Left lung (tissue), 10 donors: Measurements from ENCODE around the gene MRGPRF. TPM values are rescaled to one million over a fixed set of nuclear protein-coding genes. Genes with fewer than 3 reads are reported as not detected.
A peak's percentile ranks its signal among the peaks of the same experiment; 100 is the strongest.

Experiments
- ATAC-seq: fragments of 200-7000 bp; cut with Tn5 transposase; one replicate; pipeline ENCODE4 v1.9.1; 2020; ENCODE audit warnings: moderate library complexity
- DNase-seq, 4 donors: peaks; one replicate each; pipeline ENCODE4 v3.0.0-alpha.2; 2013 to 2020
- H3K27ac ChIP-seq, 2 donors: fragments of 200-600 bp; sonication (generic) in 1 of 2; one replicate each; pipeline versions ENCODE4 v1.5.0 to v1.8.0; 2020 to 2021
- H3K27me3 ChIP-seq, 2 donors: fragments of 200-600 bp; sonication (generic) in 1 of 2; one replicate each; pipeline versions ENCODE4 v1.5.0 to v1.8.0; 2020 to 2021
- H3K36me3 ChIP-seq, 2 donors: fragments of 200-600 bp; sonication (generic) in 1 of 2; one replicate each; pipeline versions ENCODE4 v1.5.0 to v1.8.0; 2020 to 2021
- H3K4me1 ChIP-seq, 2 donors: fragments of 200-600 bp; one replicate each; pipeline ENCODE4 v1.8.0; 2021
- H3K4me3 ChIP-seq, 2 donors: fragments of 200-600 bp; sonication (generic) in 1 of 2; one replicate each; pipeline versions ENCODE4 v1.5.0 to v1.8.0; 2020 to 2021; ENCODE audit warnings: mild to moderate bottlenecking in 1 of 2
- H3K9me3 ChIP-seq, 2 donors: fragments of 200-600 bp; sonication (generic) in 1 of 2; one replicate each; pipeline versions ENCODE4 v1.5.0 to v1.8.0; 2020 to 2021
- intact Hi-C, 2 donors: fragments of 100-400 bp; cut with DNase I; formaldehyde crosslinking; loops; one replicate each; pipeline versions ENCODE4 v1.11.2 to v1.14.2; 2022
- polyA plus RNA-seq, 6 donors: library from polyadenylated mRNA; unstranded; fragments of 120-200 nt; gene quantifications; one replicate each; pipeline ENCODE4 v1.2.1, GENCODE V29; 2013; ENCODE audit not compliant: insufficient read length in 6 of 6
- total RNA-seq, 2 donors: library from RNA; stranded (reverse); fragmentation: NEBNext Ultra II Directional; extraction: Animal tissue kit (Norgen Biotek cat#: 25700); gene quantifications; one replicate each; pipeline ENCODE4 v1.2.1, GENCODE V29; 2021
- TF ChIP-seq, protein P1 (sequence below), 2 donors: fragments of 200-600 bp; sonication (generic) in 1 of 2; IDR thresholded peaks; one replicate each; pipeline versions ENCODE4 v1.5.0 to v1.8.0; 2021; ENCODE audit warnings: antibody characterized with exemption in 2 of 2
- donor health status: DM: no; HTN: yes; CAD: no.
- donor health status: DM: no; HTN: no; CAD: no.

The MRGPRF gene
- total and polyA plus RNA-seq, 8 donors = 4.2 to 22.6 (median 6.2) TPM

DNA sequence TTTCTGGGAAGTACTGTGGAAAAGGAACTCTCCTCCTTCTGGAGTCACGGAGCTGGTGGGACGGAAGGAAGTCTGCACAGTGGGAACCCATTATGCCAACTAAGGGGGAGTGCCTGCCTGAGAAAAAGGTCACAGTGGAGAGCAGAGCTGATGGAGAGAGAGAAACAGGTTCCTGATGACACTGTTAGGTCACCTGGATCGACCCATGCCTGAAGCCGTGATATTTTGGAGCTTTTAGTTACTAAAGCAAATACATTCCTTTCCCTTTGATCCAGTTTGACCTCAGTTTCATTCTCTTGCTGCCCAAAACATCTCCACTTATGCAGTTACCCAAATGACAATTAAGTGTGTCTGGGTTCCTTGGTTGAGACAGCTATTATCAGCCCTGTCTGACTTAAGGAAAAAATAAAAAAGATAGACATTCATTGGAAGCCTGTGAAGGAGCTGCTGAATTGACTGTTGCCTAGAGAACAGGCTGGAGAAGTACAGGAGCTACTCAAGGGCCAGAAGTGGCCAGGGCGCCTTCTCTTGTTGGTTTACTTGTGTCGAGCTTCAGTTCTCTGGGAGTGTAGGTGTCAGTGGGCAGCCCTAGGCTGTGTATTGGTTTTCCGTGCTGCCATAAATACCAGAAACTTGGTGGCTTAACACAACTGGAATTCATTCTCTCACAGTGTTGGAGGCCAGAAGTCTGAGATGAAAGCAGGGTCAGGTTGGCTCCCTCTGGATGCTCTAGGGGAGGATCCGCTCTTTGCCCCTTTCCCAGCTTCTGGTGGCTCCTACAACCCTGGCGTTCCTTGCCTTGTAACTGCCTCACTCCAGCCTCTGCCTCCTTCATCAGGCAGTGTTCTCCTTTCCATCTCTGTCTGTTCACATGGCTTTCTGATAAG lies 45.9 kb downstream of the MRGPRF start:
- Histone ChIP-seq H3K36me3 (no peaks in the 10 kb centered on the region), H3K4me1 (no peaks in the 10 kb centered on the region), H3K9me3 (no peaks in the 10 kb centered on the region), H3K27me3 (peaks cover 0 to 33% of the 10 kb centered on the region in 2 donors), H3K27ac (no peak overlapping the region), H3K4me3 (no peak overlapping the region)
- peak in 1 of 4 donors; percentile 4 for DNase-seq
- TF ChIP-seq, protein P1, sequence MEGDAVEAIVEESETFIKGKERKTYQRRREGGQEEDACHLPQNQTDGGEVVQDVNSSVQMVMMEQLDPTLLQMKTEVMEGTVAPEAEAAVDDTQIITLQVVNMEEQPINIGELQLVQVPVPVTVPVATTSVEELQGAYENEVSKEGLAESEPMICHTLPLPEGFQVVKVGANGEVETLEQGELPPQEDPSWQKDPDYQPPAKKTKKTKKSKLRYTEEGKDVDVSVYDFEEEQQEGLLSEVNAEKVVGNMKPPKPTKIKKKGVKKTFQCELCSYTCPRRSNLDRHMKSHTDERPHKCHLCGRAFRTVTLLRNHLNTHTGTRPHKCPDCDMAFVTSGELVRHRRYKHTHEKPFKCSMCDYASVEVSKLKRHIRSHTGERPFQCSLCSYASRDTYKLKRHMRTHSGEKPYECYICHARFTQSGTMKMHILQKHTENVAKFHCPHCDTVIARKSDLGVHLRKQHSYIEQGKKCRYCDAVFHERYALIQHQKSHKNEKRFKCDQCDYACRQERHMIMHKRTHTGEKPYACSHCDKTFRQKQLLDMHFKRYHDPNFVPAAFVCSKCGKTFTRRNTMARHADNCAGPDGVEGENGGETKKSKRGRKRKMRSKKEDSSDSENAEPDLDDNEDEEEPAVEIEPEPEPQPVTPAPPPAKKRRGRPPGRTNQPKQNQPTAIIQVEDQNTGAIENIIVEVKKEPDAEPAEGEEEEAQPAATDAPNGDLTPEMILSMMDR (IDR thresholded peaks at IDR 0.05) = no peak
- intact Hi-C loops = no loop called here
- ATAC-seq = no peak

DNA sequence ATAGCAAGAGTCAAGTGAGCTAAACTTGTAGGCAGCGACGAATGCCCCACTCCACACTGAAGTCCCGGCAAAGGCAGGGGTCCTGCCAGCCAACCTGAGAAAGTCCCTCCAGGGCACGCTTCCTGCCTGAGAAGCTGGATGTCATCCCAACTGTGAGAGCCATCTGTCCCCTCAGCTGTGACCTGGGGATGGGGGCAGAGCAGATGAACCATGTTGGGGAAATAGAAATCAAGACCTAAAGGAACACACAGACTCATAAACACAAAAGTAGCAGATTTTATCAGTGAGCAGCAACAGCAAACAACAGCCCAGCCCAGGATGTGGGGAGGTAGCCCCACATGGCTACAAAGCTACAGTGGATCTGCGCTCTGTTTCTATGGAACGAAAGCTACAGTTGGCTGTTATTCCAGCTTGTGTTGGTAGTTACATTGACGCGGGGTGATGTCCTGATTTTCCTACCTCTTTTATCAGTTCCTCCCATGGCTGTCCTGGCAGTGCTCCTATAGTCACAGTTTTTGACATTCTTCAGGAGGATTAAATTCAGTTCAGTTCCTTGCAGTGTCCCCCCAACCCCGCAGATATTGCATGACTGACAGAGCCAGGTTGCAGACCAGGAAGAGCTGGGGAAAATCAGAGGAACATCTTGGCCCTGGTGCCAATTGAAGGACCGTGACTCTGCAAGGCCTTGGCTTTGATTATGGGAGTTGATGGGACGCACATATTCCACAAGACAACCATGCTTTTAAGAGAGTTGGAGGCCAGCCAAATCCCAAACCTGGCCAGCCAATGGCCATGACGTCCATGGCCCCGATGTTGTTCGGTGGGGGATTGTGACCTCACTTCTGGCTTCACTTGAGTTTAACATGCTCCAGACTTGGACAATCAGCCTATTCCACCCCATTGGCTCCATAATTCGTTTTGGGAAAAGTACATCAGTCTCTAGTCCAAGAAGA lies 46.9 kb downstream of the MRGPRF start:
- Histone ChIP-seq H3K27ac (no peak overlapping the region), H3K27me3 (peaks cover 0 to 24% of the 10 kb centered on the region in 2 donors), H3K4me1 (no peaks in the 10 kb centered on the region), H3K36me3 (no peaks in the 10 kb centered on the region), H3K4me3 (no peak overlapping the region), H3K9me3 (no peaks in the 10 kb centered on the region)
- ATAC-seq (no peak), DNase-seq (peak in 1 of 4 donors; percentile 26)
- intact Hi-C loops = no loop called here
- TF ChIP-seq, protein P1 (IDR thresholded peaks at IDR 0.05) = no peak

DNA sequence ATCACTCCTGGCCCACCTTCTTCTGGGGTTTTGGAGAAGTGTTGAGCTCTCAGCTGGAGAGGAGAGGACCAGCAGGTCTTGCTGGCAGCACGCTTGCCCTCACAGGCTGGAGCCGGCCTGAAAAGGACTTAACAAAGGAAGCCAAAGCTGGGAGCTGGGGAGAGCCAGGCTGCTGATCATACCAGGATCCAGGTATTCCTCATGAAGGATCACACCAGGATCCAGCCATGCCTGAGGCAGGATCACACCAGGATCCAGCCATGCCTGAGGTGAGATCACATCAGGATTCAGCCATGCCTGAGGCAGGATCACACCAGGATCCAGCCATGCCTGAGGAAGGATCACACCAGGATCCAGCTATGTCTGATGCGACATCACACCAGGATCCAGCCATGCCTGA lies 49.3 kb downstream of the MRGPRF start:
- no peaks in the 10 kb centered on the region for H3K36me3 ChIP-seq
- intact Hi-C loops = no loop called here

DNA sequence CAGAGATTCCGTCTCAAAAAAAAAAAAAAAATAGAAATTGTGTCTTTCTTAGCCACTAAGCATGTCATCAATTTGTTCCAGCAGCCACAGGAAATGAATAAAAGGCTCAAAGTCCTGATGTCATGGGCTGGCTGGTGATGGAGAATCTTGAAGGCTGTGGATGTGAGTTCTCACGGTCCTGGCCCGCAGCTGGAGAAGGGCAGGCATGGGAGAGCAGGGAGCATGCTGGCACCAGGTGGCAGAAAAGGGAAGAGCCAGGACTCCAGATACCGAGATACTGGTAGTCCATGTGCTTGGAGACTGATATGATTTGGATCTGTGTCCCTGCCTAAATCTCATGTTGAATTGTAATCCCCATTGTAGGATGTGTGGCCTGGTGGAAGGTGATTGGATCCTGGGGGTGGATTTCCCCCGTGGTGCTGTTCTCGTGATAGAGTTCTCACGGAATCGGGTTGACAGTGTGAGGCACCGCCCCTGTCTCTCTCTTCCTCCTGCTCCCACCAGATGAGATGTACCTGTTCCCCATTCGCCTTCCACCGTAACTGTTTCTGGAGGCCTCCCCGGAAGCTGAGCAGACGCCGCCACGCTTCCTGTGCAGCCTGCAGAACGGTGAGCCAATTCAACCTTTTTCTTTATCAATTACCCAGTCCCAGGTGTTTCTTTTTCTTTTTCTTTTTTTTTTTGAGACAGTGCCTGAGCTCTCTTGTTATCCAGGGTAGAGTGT lies 50.4 kb downstream of the MRGPRF start:
- no peaks in the 10 kb centered on the region for H3K4me1 ChIP-seq
- no peak for ATAC-seq
- no peaks in the 10 kb centered on the region for H3K36me3 ChIP-seq
- no peak overlapping the region for H3K27ac ChIP-seq
- DNase-seq = no peak
- no peaks in the 10 kb centered on the region for H3K9me3 ChIP-seq
- intact Hi-C loops = no loop called here
- H3K4me3 ChIP-seq = no peak overlapping the region
- H3K27me3 ChIP-seq = peaks cover 0 to 8% of the 10 kb centered on the region in 2 donors
- TF ChIP-seq, protein P1 (IDR thresholded peaks at IDR 0.05) = no peak

More for the DNA sequence above, 49.3 kb downstream of the MRGPRF start:
- Histone ChIP-seq H3K4me3 (no peak overlapping the region), H3K4me1 (no peaks in the 10 kb centered on the region), H3K27me3 (peaks cover 0 to 17% of the 10 kb centered on the region in 2 donors), H3K27ac (no peak overlapping the region), H3K9me3 (no peaks in the 10 kb centered on the region)
- DNase-seq (peak in 1 of 4 donors; percentile 13), ATAC-seq (peak; percentile 49)
- TF ChIP-seq, protein P1 (IDR thresholded peaks at IDR 0.05) = no peak
